HG03354 (cell line): ENCODE measurements around the gene RCOR1.
"Not testable (repeated sequence)": the region's sequence is repeated elsewhere in the genome, so short reads cannot be mapped to it uniquely, and the experiment has no call there.

Experiments used
- ATAC-seq: cut with Tn5 transposase; IDR thresholded peaks from one replicate; pipeline ENCODE4 v1.9.1; 2021; ENCODE audit warnings: mild to moderate bottlenecking; ENCODE audit not compliant: unreplicated experiment, poor library complexity, severe bottlenecking

RCOR1 gene

GRCh38 chr14:102570334-102570995 lies 22.0 kb upstream of the RCOR1 start:
- ATAC-seq = no peak

GRCh38 chr14:102571043-102571442 lies 21.4 kb upstream of the RCOR1 start:
- no peak for ATAC-seq

- no peak for ATAC-seq
Observed at GRCh38 chr14:102571478-102572042, 20.9 kb upstream of the RCOR1 start.

- not testable (repeated sequence) for ATAC-seq
Observed at GRCh38 chr14:102573161-102573560, 19.3 kb upstream of the RCOR1 start.

- no peak for ATAC-seq
Observed at GRCh38 chr14:102573591-102574046, 18.8 kb upstream of the RCOR1 start.

GRCh38 chr14:102574281-102575159 lies 17.9 kb upstream of the RCOR1 start:
- no peak for ATAC-seq

- ATAC-seq = no peak
Observed at GRCh38 chr14:102575160-102575845, 17.1 kb upstream of the RCOR1 start.

- ATAC-seq = not testable (repeated sequence)
Observed at GRCh38 chr14:102575846-102576428, 16.5 kb upstream of the RCOR1 start.

- ATAC-seq = no peak
Observed at GRCh38 chr14:102578821-102579220, 13.6 kb upstream of the RCOR1 start.

- ATAC-seq = no peak
Observed at GRCh38 chr14:102579696-102580549, 12.5 kb upstream of the RCOR1 start.

- ATAC-seq = no peak
Observed at GRCh38 chr14:102580550-102581110, 11.8 kb upstream of the RCOR1 start.

- ATAC-seq = no peak
Observed at GRCh38 chr14:102581193-102581592, 11.3 kb upstream of the RCOR1 start.

GRCh38 chr14:102583726-102584125 lies 8.7 kb upstream of the RCOR1 start:
- no peak for ATAC-seq

- no peak for ATAC-seq
Observed at GRCh38 chr14:102584871-102585869, 7.3 kb upstream of the RCOR1 start.

- ATAC-seq = no peak
Observed at GRCh38 chr14:102586420-102587104, 5.9 kb upstream of the RCOR1 start.

- ATAC-seq = no peak
Observed at GRCh38 chr14:102588821-102589220, 3.6 kb upstream of the RCOR1 start.

GRCh38 chr14:102589761-102590290 lies 2.6 kb upstream of the RCOR1 start:
- no peak for ATAC-seq
